ENCODE results near the gene TXNRD1.

GRCh38 chr12:104310751-104311633 lies 95.4 kb downstream of the TXNRD1 start:
- TF ChIP-seq, protein P1, sequence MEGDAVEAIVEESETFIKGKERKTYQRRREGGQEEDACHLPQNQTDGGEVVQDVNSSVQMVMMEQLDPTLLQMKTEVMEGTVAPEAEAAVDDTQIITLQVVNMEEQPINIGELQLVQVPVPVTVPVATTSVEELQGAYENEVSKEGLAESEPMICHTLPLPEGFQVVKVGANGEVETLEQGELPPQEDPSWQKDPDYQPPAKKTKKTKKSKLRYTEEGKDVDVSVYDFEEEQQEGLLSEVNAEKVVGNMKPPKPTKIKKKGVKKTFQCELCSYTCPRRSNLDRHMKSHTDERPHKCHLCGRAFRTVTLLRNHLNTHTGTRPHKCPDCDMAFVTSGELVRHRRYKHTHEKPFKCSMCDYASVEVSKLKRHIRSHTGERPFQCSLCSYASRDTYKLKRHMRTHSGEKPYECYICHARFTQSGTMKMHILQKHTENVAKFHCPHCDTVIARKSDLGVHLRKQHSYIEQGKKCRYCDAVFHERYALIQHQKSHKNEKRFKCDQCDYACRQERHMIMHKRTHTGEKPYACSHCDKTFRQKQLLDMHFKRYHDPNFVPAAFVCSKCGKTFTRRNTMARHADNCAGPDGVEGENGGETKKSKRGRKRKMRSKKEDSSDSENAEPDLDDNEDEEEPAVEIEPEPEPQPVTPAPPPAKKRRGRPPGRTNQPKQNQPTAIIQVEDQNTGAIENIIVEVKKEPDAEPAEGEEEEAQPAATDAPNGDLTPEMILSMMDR (IDR thresholded peaks at IDR 0.05; ENCODE audit: insufficient read depth, low read depth, low read length) = no peak
- no peak for TF ChIP-seq EZH2 (IDR thresholded peaks at IDR 0.05; ENCODE audit: insufficient read depth, low read length)

Data from astrocyte (in vitro differentiated cells and primary cell).